NCI-H524 (cell line): ENCODE results near the gene NDUFS1.
"Not testable (repeated sequence)": the region's sequence is repeated elsewhere in the genome, so short reads cannot be mapped to it uniquely, and the experiment has no call there.

Experiments
- DNase-seq, 2 experiments: peaks; one replicate each; lab custom pipeline; 2025; lab: John Stamatoyannopoulos, UW

NDUFS1 gene

DNA sequence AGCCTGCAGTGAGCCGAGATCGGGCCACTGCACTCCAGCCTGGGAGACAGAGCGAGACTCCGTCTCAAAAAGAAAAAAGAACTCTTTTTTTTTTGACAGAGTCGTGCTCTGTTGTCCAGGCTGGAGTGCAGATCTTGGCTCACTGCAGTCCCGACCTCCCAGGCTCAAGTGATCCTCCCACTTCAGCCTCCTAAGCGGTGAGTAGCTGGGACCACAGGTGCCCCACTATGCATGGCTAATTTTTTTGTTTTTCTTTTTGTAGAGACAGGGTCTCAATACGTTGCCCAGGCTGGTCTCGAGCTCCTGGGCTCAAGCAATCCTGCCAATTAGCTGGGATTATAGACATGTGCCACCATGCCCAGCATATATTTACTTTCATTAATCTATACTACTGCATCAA, 60.8 kb downstream of the NDUFS1 start:
- no peak for DNase-seq

GRCh38 chr2:206096876-206097275, 62.4 kb downstream of the NDUFS1 start:
- DNase-seq: no peak

GRCh38 chr2:206095536-206096332, 63.5 kb downstream of the NDUFS1 start:
- no peak for DNase-seq

GRCh38 chr2:206092297-206092696, 66.9 kb downstream of the NDUFS1 start:
- DNase-seq: no peak

DNA sequence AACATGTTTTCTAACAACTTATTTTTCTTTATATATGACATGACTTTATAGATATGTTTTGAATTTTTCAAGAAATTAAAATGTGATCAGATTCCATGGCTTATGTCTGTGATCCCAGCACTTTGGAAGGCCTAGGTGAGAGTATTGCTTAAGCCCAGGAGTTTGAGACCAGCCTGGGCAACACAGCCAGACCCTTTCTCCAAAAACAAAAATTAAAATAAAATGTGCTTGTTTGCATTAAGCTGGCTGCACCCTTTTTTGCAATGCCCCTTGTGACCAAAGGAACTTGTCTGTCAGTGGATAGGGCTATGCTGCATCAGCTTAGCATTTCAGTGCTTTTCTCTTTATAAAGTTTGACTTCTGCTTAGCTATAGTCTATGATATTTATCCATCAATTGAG, 71.0 kb downstream of the NDUFS1 start:
- DNase-seq: no peak

- peak in 1 of 2 experiments; percentile 33 for DNase-seq
Observed at GRCh38 chr2:206086716-206087350, 72.4 kb downstream of the NDUFS1 start.

- peak; percentile 57 to 78 for DNase-seq
Observed at GRCh38 chr2:206085742-206086445, 73.3 kb downstream of the NDUFS1 start, which contains the start of gene INO80D. INO80D (minus strand) TSS chr2:206086174; CDS start chr2:206063016, 23,158 bp downstream.

DNA sequence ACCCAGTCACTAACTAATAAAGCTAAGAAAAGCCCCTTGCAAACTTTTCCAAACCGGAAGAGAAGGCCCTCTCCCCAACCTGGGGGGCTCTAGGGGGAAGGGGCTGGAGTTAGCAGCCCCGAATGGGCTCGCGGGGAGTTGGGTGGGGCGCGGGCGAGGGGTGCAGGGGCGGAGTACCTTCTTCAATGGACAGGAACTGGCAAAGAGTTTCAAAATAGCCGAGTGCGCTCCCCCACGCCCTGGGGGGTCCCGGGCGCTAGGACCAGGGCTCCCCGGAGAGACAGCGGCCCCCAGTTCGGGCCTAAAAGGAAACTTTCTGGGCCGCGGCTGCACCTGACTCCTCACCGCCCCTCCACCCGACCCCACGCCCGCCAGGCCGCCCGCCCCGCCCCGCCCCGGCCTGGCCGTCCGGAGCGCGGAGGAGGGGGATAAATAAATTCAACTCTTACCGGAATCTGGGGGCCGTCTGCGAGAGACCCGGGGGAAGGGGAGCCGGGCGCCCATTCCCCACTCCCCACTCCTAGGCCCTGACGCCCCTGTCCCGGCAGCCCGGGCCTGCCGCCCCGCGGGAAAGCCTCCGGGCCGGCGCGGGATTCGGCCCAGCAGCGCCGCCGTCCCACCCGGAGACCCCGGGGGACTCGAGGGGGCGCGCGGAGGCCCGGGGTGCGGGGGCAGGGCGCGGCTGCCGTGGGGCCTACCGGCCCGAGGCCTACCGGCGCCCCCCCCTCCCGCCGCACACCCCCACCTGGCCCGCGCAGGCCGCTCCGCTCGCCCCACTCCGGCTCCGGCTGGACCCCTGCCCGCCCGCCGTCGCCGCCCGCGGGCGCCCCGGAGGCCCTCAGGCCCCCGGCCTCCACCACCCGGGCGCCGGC, 74.1 kb downstream of the NDUFS1 start:
- DNase-seq: peak in 1 of 2 experiments; percentile 36

- DNase-seq: peak; percentile 24 to 73
Observed at GRCh38 chr2:206084439-206084869, 74.8 kb downstream of the NDUFS1 start.

DNA sequence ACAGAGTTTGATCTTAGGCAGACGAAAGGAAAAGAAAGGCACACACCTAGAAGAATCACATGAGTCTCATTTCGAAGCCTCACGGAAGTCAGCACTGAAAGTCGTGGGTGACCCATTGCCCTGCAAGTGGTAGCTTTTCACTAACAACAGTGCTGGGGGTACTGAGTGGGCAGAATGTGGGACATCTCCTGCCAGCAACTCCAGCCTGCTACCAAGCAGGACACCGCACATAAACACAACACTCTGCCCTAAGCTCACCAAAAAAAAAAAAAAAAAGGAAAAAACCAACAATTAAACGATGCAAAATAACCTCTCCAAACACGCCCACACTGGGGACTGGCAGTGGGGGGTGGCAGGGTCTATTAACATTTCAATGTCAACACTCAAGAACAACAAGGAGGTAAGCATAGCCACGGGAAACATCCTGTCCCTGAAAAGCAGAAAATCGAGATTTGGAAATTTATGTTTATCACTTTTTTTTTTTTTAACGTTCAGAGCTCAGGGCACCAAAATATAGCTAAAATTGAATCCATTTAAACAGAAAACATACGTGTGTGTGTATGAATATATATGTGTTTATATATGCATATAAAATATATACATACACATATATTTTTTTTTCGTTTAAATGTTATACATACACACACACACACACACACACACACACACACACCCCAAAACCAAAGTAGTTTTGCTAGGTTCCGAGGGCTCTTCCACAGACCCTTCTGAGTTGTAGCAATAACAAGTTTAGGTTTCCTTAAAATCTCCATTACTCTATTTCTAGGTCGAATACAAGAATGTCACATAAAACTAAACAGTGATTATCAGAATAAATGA, 75.4 kb downstream of the NDUFS1 start:
- DNase-seq: no peak

- DNase-seq: no peak
Observed at GRCh38 chr2:206082298-206082843, 76.9 kb downstream of the NDUFS1 start.

- no peak for DNase-seq
Observed at GRCh38 chr2:206080927-206081326, 78.3 kb downstream of the NDUFS1 start.

DNA sequence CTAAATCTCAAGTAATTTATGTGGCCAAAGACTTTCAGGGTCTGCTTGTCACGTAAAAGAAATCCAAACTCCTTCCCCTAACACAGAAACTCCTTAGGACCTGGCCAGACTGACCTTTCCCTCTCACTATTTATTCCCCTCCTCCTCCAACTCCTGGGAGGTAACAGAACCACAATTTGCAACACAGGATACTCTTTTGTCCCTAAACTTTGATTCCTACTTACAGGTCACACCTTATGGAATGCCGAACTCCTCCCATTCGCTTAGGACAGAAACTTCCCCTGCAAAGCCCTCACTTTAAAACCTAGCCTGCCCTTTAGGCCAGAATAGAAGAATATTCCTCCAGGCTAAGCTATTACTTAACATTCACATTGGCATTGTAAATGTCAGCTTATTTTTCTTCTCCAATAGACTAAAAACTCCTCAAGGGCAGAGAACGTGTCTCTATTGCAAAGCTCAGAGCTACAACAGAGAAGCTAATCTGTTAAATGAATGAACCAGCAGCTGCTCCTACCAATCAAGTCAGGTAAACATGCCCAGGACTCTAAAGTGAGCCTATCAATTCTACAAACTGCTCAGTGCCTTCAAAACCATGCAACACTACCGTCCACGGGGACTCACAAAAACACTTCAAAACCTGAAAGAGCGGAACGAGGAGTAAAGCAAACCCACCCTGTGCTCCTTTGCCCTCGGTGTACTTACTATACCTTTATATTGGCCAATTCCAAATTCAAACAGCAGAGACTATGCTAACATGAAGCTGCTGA, 79.4 kb downstream of the NDUFS1 start:
- DNase-seq: no peak

- not testable (repeated sequence) for DNase-seq
Observed at GRCh38 chr2:206077879-206078278, 81.4 kb downstream of the NDUFS1 start.

DNA sequence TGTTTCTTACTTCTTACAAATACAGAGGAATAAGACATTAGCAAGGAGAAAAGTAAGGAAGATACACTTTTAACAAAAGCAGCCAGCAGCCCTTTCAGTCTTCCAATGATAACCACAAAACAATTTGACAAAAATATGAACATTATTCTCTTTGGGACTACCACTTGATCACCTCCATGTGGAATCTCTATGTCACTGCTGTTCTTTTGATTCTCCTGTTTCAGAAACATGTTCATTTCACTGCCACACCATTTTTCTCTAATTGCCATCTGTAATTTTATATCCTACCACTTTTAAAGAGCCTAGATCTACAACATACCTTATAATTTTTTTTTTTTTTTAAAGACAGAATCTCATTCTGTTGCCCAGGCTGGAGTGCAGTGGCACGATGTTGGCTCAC, 84.1 kb downstream of the NDUFS1 start:
- peak in 1 of 2 experiments; percentile 3 for DNase-seq

- DNase-seq: no peak
Observed at GRCh38 chr2:206071807-206072206, 87.4 kb downstream of the NDUFS1 start.

- no peak for DNase-seq
Observed at GRCh38 chr2:206069417-206069816, 89.8 kb downstream of the NDUFS1 start.

- no peak for DNase-seq
Observed at GRCh38 chr2:206068207-206068606, 91.0 kb downstream of the NDUFS1 start.
